Gastrocnemius medialis (tissue), 4 donors: ENCODE data around the gene ST8SIA1. TPM values are rescaled to one million over a fixed set of nuclear protein-coding genes. Genes with fewer than 3 reads are reported as not detected.

Experiments used
- ATAC-seq, 2 donors: fragments of 150-250 bp; one replicate each; pipeline ENCODE4 v1.9.1; 2016
- DNase-seq, 2 donors: peaks; one replicate each; pipeline ENCODE4 v3.0.0-alpha.2; 2019
- H3K27ac ChIP-seq, 4 donors: fragments of 200-600 bp; sonication (generic); 1 replicate in 1 of 4; 2 replicates in 3 of 4; pipeline ENCODE4 v1.5.1; 2016 to 2018; ENCODE audit warnings: mild to moderate bottlenecking in 2 of 4, moderate library complexity in 1 of 4
- H3K27me3 ChIP-seq, 3 donors: fragments of 200-600 bp; sonication (generic) in 2 of 3; 1 replicate in 1 of 3; 2 replicates in 2 of 3; pipeline versions ENCODE4 v1.5.1 to v1.6.0; 2016 to 2019; ENCODE audit warnings: mild to moderate bottlenecking in 1 of 3, moderate library complexity in 1 of 3
- H3K36me3 ChIP-seq, 2 donors: fragments of 200-600 bp; sonication (generic) in 1 of 2; one replicate each; pipeline ENCODE4 v1.5.1; 2017 to 2018
- H3K4me1 ChIP-seq, 2 donors: fragments of 200-600 bp; sonication (generic) in 1 of 2; one replicate each; pipeline ENCODE4 v1.5.1; 2016 to 2017; ENCODE audit warnings: mild to moderate bottlenecking in 2 of 2
- H3K4me3 ChIP-seq, 4 donors: fragments of 200-600 bp; sonication (generic) in 3 of 4; 1 replicate in 1 of 4; 2 replicates in 3 of 4; pipeline ENCODE4 v1.5.1; 2016 to 2019; ENCODE audit warnings: mild to moderate bottlenecking in 2 of 4
- H3K9me3 ChIP-seq, 3 donors: fragments of 200-600 bp; sonication (generic) in 2 of 3; 1 replicate in 1 of 3; 2 replicates in 2 of 3; pipeline ENCODE4 v1.5.1; 2016 to 2019
- POLR2A ChIP-seq, 2 donors: fragments of 450-650 bp; IDR thresholded peaks; one replicate each; pipeline ENCODE4 v1.6.1; 2017; ENCODE audit warnings: antibody characterized with exemption in 2 of 2, mild to moderate bottlenecking in 2 of 2, moderate library complexity in 2 of 2
- in situ Hi-C, 4 donors: fragments of 200-750 bp; cut with MboI; loops; one replicate each; pipeline versions ENCODE4 v1.15.0 to v1.8.0; 2017; ENCODE audit warnings: low sequenced_read_pairs in 4 of 4
- intact Hi-C: fragments of 100-400 bp; cut with DNase I; formaldehyde crosslinking; loops from one replicate; pipeline ENCODE4 v1.15.1; 2023; ENCODE audit warnings: low total_unique reads
- total RNA-seq, 4 donors: library from RNA; depleted of rRNA; stranded (reverse); fragments of >200 nt; gene quantifications; one replicate each; pipeline versions ENCODE4 v1.1.0 to v1.2.3, GENCODE V29; 2016
- TF ChIP-seq, protein P1 (sequence below), 5 experiments: fragments of 450-650 bp in 3 of 5; fragments of 200-600 bp in 2 of 5; sonication (generic) in 2 of 5; IDR thresholded peaks in 4 of 5; conservative IDR thresholded peaks in 1 of 5; 1 replicate in 4 of 5; 2 replicates in 1 of 5; pipeline ENCODE4 v1.5.1; 2016 to 2019; ENCODE audit warnings: antibody characterized with exemption in 5 of 5, mild to moderate bottlenecking in 3 of 5, moderate library complexity in 3 of 5

ST8SIA1 gene
- total RNA-seq, 4 donors from 2014 or later, result 0.17 to 2.5 (median 0.67) TPM

DNA sequence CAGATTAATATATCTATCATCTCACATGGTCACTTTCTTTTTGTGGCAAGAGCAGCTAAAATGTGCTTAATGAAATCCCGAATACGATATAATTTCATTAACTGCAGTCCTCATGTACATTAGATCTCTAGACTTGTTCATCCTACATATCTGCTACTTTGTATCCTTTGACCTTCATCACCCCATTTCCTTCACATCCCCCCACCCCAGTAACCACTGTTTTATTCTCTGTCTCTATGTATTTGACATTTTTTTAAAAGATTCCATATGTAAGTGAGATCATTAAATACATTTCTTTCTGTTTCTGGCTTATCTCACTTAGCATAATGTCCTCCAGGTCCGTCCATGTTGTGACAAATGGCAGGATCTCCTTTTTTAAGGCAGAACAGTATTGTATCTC, 23.0 kb upstream of the ST8SIA1 start:
- ATAC-seq (no peak), DNase-seq (no peak)
- intact Hi-C loops, result no loop called here
- Histone ChIP-seq H3K27me3 (no peaks in the 10 kb centered on the region), H3K4me3 (no peak overlapping the region), H3K27ac (no peak overlapping the region), H3K36me3 (no peaks in the 10 kb centered on the region), H3K9me3 (no peaks in the 10 kb centered on the region), H3K4me1 (no peaks in the 10 kb centered on the region)
- TF ChIP-seq POLR2A (IDR thresholded peaks at IDR 0.05), result no peak
- TF ChIP-seq, protein P1, sequence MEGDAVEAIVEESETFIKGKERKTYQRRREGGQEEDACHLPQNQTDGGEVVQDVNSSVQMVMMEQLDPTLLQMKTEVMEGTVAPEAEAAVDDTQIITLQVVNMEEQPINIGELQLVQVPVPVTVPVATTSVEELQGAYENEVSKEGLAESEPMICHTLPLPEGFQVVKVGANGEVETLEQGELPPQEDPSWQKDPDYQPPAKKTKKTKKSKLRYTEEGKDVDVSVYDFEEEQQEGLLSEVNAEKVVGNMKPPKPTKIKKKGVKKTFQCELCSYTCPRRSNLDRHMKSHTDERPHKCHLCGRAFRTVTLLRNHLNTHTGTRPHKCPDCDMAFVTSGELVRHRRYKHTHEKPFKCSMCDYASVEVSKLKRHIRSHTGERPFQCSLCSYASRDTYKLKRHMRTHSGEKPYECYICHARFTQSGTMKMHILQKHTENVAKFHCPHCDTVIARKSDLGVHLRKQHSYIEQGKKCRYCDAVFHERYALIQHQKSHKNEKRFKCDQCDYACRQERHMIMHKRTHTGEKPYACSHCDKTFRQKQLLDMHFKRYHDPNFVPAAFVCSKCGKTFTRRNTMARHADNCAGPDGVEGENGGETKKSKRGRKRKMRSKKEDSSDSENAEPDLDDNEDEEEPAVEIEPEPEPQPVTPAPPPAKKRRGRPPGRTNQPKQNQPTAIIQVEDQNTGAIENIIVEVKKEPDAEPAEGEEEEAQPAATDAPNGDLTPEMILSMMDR (IDR thresholded peaks at IDR 0.05 in 4 of 5, conservative IDR thresholded peaks at IDR 0.05 in 1 of 5), result no peak
- in situ Hi-C loops, result no loop called here

GRCh38 chr12:22356231-22356630, 21.7 kb upstream of the ST8SIA1 start:
- Histone ChIP-seq H3K4me3 (no peak overlapping the region), H3K27me3 (no peaks in the 10 kb centered on the region), H3K9me3 (no peaks in the 10 kb centered on the region), H3K36me3 (no peaks in the 10 kb centered on the region), H3K4me1 (no peaks in the 10 kb centered on the region), H3K27ac (no peak overlapping the region)
- DNase-seq (no peak), ATAC-seq (no peak)
- no peak for TF ChIP-seq POLR2A (IDR thresholded peaks at IDR 0.05)
- TF ChIP-seq, protein P1 (IDR thresholded peaks at IDR 0.05 in 4 of 5, conservative IDR thresholded peaks at IDR 0.05 in 1 of 5), result no peak
- in situ Hi-C loops (no loop called here), intact Hi-C loops (no loop called here)

- in situ Hi-C loops, result no loop called here
- TF ChIP-seq, protein P1 (IDR thresholded peaks at IDR 0.05 in 4 of 5, conservative IDR thresholded peaks at IDR 0.05 in 1 of 5), result no peak
- no peak for TF ChIP-seq POLR2A (IDR thresholded peaks at IDR 0.05)
- Histone ChIP-seq H3K4me1 (no peaks in the 10 kb centered on the region), H3K27ac (no peak overlapping the region), H3K36me3 (no peaks in the 10 kb centered on the region), H3K4me3 (no peak overlapping the region), H3K27me3 (no peaks in the 10 kb centered on the region), H3K9me3 (no peaks in the 10 kb centered on the region)
- intact Hi-C loops, result no loop called here
- ATAC-seq, result no peak
- DNase-seq, result no peak
Measured at GRCh38 chr12:22355011-22355580, 20.6 kb upstream of the ST8SIA1 start.

- in situ Hi-C loops, result no loop called here
- no peaks in the 10 kb centered on the region for H3K27me3 ChIP-seq
- no peak for ATAC-seq
- intact Hi-C loops, result no loop called here
- no peak for DNase-seq
- H3K27ac ChIP-seq, result no peak overlapping the region
- no peaks in the 10 kb centered on the region for H3K9me3 ChIP-seq
- H3K36me3 ChIP-seq, result no peaks in the 10 kb centered on the region
- H3K4me1 ChIP-seq, result no peaks in the 10 kb centered on the region
- TF ChIP-seq POLR2A (IDR thresholded peaks at IDR 0.05), result no peak
- TF ChIP-seq, protein P1 (IDR thresholded peaks at IDR 0.05 in 4 of 5, conservative IDR thresholded peaks at IDR 0.05 in 1 of 5), result no peak
- H3K4me3 ChIP-seq, result no peak overlapping the region
Measured at GRCh38 chr12:22353615-22354325, 19.3 kb upstream of the ST8SIA1 start.
